GM12873 (cell line): ENCODE results near the gene DCAF4.

Experiments used
- TF ChIP-seq, protein P1 (sequence below): IDR thresholded peaks from 2 replicates; pipeline ENCODE4 v1.5.1; 2012; ENCODE audit warnings: low read depth, mild to moderate bottlenecking, moderate library complexity, low read length, control low read depth; ENCODE audit not compliant: insufficient read depth; ENCODE audit errors: missing control alignments

The DCAF4 gene

GRCh38 chr14:72882463-72882862 lies 43.8 kb upstream of the DCAF4 start:
- TF ChIP-seq, protein P1, sequence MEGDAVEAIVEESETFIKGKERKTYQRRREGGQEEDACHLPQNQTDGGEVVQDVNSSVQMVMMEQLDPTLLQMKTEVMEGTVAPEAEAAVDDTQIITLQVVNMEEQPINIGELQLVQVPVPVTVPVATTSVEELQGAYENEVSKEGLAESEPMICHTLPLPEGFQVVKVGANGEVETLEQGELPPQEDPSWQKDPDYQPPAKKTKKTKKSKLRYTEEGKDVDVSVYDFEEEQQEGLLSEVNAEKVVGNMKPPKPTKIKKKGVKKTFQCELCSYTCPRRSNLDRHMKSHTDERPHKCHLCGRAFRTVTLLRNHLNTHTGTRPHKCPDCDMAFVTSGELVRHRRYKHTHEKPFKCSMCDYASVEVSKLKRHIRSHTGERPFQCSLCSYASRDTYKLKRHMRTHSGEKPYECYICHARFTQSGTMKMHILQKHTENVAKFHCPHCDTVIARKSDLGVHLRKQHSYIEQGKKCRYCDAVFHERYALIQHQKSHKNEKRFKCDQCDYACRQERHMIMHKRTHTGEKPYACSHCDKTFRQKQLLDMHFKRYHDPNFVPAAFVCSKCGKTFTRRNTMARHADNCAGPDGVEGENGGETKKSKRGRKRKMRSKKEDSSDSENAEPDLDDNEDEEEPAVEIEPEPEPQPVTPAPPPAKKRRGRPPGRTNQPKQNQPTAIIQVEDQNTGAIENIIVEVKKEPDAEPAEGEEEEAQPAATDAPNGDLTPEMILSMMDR: no peak

DNA sequence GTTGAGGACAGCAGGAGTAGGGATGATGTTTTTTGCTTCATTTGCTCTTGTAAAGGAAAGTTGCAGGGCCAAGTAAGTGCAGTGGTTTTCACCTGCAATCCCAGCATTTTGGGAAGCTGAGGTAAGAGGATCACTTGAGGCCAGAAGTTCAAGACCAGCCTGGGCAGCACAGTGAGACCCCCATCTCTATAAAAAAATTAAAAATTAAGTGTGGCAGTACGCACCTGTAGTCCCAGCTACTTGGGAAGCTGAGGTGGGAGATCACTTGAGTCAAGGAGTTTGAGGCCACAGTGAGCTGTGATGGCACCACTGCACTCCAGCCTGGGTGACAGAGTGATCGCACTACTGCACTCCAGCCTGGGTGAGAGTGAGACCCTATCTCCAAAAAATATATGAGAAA lies 43.2 kb upstream of the DCAF4 start:
- TF ChIP-seq, protein P1: no peak

DNA sequence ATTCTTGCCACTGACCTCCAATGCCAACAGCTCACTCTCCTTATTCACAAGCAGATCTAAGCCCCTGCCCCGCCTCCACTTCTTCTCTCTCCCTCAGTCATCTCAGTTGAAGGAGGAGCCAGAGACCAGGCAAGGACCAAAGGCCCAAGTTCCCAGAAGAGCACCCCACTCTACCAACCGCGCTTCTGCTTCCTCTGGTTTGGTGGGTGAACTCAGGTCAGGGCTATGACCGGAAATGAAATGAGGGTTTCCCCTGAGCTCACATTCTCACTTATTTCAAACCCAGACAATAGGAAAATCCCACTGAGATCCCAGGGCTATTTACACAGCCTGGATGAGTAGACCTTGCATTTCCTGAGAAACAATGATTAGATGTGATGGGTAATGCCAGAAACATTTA lies 42.3 kb upstream of the DCAF4 start:
- TF ChIP-seq, protein P1: no peak

DNA sequence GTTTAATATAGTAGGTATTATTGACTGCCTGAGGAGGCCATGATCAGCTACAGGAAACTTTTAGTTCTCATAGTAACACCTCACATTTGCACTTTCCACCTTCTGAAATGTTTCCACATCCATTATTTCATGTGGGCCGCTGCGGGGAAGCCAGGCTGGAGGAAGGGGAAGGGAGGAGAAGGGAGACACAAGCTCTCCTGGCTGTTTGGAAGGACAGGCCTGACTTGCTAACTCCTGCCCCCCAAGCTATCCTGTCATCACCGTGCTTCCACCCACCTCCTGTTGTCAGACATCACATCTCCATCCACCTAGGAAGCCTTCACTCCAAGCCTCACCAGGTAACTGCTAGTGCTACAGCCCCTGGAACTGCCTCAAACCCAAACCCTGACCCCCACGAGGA lies 41.9 kb upstream of the DCAF4 start:
- TF ChIP-seq, protein P1: no peak

GRCh38 chr14:72887514-72887913 lies 38.8 kb upstream of the DCAF4 start:
- TF ChIP-seq, protein P1: no peak

DNA sequence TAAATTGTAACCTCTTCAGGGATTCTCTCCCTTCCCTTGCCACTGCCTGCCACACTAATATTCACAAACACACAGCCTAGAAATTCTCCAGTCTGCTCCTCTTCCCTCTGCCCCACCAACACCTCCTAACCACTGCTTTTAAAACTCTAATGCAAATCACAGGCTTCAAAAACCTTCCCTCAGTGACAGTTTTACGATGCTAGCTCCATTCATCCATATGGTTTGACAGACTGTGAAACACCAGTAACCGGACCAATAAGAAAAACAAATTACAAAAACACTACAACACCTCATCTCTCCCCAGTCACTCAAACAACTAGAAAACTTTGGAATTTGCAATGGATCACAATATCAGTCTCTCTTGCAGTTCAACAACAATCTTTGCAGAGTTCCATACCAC lies 38.1 kb upstream of the DCAF4 start:
- TF ChIP-seq, protein P1: no peak

DNA sequence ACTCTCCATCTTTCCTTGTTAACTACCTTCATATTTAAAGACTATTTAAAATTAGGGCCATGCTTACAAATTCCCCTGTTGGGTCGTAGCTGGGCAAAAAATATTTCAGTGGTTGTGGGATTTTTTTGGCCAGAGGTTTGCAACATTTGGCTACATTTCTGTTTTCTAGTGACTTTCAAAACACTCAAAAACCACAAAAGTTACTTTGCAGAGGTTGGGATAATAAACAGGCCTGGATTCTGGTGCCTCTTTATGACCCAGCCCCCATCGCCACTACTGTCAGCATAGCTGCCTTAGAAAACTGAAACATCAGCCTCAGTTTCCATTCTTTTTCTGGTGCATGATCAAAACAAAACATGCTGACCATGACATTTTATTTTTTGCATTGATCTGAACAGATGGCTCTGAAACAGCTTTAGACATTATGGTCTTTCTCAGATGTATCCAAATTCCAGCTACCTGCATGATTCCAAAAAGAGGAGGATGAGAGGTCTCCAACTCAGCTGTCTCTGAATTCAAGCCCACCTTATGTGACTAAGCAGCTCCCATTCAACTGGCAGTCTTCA lies 37.5 kb upstream of the DCAF4 start:
- TF ChIP-seq, protein P1: no peak
